ENCODE data around the gene HS1BP3. TPM values are rescaled to one million over a fixed set of nuclear protein-coding genes. Genes with fewer than 3 reads are reported as not detected.

The HS1BP3 gene
- total and polyA plus RNA-seq, 2 of the 13 experiments (the other 11 are each of a cell fraction or from before 2014, with no cell fraction given): 15.2 to 22.0 TPM

- TF ChIP-seq FOXC1 (CRISPR knock-in tag; IDR thresholded peaks at IDR 0.05; ENCODE audit: borderline replicate concordance) (0 out of 2 replicates have a peak, but pooled peaks have one; percentile 8), GABPB1 (CRISPR knock-in tag; IDR thresholded peaks at IDR 0.05) (0 out of 2 replicates have a peak, but pooled peaks have one; percentile 15), ZBTB38 (CRISPR knock-in tag; IDR thresholded peaks at IDR 0.05) (0 out of 2 replicates have a peak, but pooled peaks have one; percentile 6), ZBTB26 (CRISPR knock-in tag; IDR thresholded peaks at IDR 0.05; ENCODE audit: borderline replicate concordance) (0 out of 2 replicates have a peak, but pooled peaks have one; percentile 2), ZMYM2 (CRISPR knock-in tag; IDR thresholded peaks at IDR 0.05) (no peak), PREB (CRISPR knock-in tag; IDR thresholded peaks at IDR 0.05) (no peak), MAZ (IDR thresholded peaks at IDR 0.05; ENCODE audit: borderline replicate concordance, low read depth, low read length) (no peak), MAZ (CRISPR knock-in tag; IDR thresholded peaks at IDR 0.05; ENCODE audit: low read depth) (peak; percentile 44; the same call in 1 of the 2 replicates), ZSCAN12 (CRISPR knock-in tag; IDR thresholded peaks at IDR 0.05) (no peak), PBX3 (CRISPR knock-in tag; IDR thresholded peaks at IDR 0.05; ENCODE audit: borderline replicate concordance) (no peak), ETV6 (CRISPR knock-in tag; conservative IDR thresholded peaks at IDR 0.05) (no peak), MTERF4 (CRISPR knock-in tag; IDR thresholded peaks at IDR 0.05) (0 out of 2 replicates have a peak, but pooled peaks have one; percentile 65), ZNF703 (CRISPR knock-in tag; IDR thresholded peaks at IDR 0.05; ENCODE audit: borderline replicate concordance) (no peak), GABPA (IDR thresholded peaks at IDR 0.05; ENCODE audit: low read depth, low read length) (no peak), GABPA (CRISPR knock-in tag; IDR thresholded peaks at IDR 0.05; ENCODE audit: low read depth) (no peak), POLR2AphosphoS2 (IDR thresholded peaks at IDR 0.05; ENCODE audit: low read depth, low read length) (no peak), MLX (CRISPR knock-in tag; IDR thresholded peaks at IDR 0.05) (no peak), ZNF629 (CRISPR knock-in tag; conservative IDR thresholded peaks at IDR 0.05) (peak; percentile 17; the same call in 1 of the 2 replicates), ZNF782 (CRISPR knock-in tag; IDR thresholded peaks at IDR 0.05; ENCODE audit: borderline replicate concordance) (no peak), ZNF691 (CRISPR knock-in tag; IDR thresholded peaks at IDR 0.05; ENCODE audit: borderline replicate concordance, low read depth) (no peak), KLF12 (CRISPR knock-in tag; IDR thresholded peaks at IDR 0.05; ENCODE audit: borderline replicate concordance) (no peak), ZNF784 (CRISPR knock-in tag; IDR thresholded peaks at IDR 0.05; ENCODE audit: borderline replicate concordance) (0 out of 2 replicates have a peak, but pooled peaks have one; percentile 10)
These were observed 73.2 kb downstream of the HS1BP3 start (continued) for GRCh38 chr2:20577495-20578235.

Data from HepG2 (cell line).